ENCODE results near the gene PRKG1. TPM values are rescaled to one million over a fixed set of nuclear protein-coding genes. Genes with fewer than 3 reads are reported as not detected.

The PRKG1 gene
- total RNA-seq, 4 donors from 2014 or later: 0.63 to 4.3 (median 2.1) TPM

GRCh38 chr10:51956822-51957221 lies 882.5 kb downstream of the PRKG1 start:
- no peak for DNase-seq (ENCODE audit: low spot score in 2 of 2)
- H3K4me3 ChIP-seq (ENCODE audit: low read depth, poor library complexity, severe bottlenecking): no peak overlapping the region
- TF ChIP-seq POLR2A (IDR thresholded peaks at IDR 0.05) (no peak), CTCF (IDR thresholded peaks at IDR 0.05) (no peak)
- intact Hi-C loops (cut with DNase I; ENCODE audit: low total_unique reads): no loop called here

GRCh38 chr10:51960494-51960895 lies 886.2 kb downstream of the PRKG1 start:
- intact Hi-C loops (cut with DNase I; ENCODE audit: low total_unique reads): no loop called here
- H3K4me3 ChIP-seq (ENCODE audit: low read depth, poor library complexity, severe bottlenecking): no peak overlapping the region
- WGBS, 2 donors: 6 to 8% methylated on average over 8 of the region's 8 CpGs
- no peak for DNase-seq (ENCODE audit: low spot score in 2 of 2)
- TF ChIP-seq POLR2A (IDR thresholded peaks at IDR 0.05): no peak
- no peak for TF ChIP-seq CTCF (IDR thresholded peaks at IDR 0.05)

- no peak overlapping the region for H3K4me3 ChIP-seq (ENCODE audit: low read depth, poor library complexity, severe bottlenecking)
- WGBS, 2 donors: 84 to 86% methylated on average over 3 of the region's 3 CpGs
- intact Hi-C loops (cut with DNase I; ENCODE audit: low total_unique reads): no loop called here
- TF ChIP-seq CTCF (IDR thresholded peaks at IDR 0.05) (no peak), POLR2A (IDR thresholded peaks at IDR 0.05) (no peak)
- DNase-seq (ENCODE audit: low spot score in 2 of 2): no peak
These were observed 887.1 kb downstream of the PRKG1 start for GRCh38 chr10:51961401-51961800.

GRCh38 chr10:51964630-51965029 lies 890.3 kb downstream of the PRKG1 start:
- DNase-seq (ENCODE audit: low spot score in 2 of 2): no peak
- H3K4me3 ChIP-seq (ENCODE audit: low read depth, poor library complexity, severe bottlenecking): no peak overlapping the region
- TF ChIP-seq POLR2A (IDR thresholded peaks at IDR 0.05) (no peak), CTCF (IDR thresholded peaks at IDR 0.05) (no peak)
- intact Hi-C loops (cut with DNase I; ENCODE audit: low total_unique reads): no loop called here
- 57 to 66% methylated on average over 2 of the region's 2 CpGs for WGBS, 2 donors

- no peak overlapping the region for H3K4me3 ChIP-seq (ENCODE audit: low read depth, poor library complexity, severe bottlenecking)
- intact Hi-C loops (cut with DNase I; ENCODE audit: low total_unique reads): no loop called here
- TF ChIP-seq CTCF (IDR thresholded peaks at IDR 0.05) (no peak), POLR2A (IDR thresholded peaks at IDR 0.05) (no peak)
- no peak for DNase-seq (ENCODE audit: low spot score in 2 of 2)
These were observed 891.2 kb downstream of the PRKG1 start for GRCh38 chr10:51965451-51965850.

GRCh38 chr10:51972733-51973346 lies 898.6 kb downstream of the PRKG1 start:
- no peak overlapping the region for H3K4me3 ChIP-seq (ENCODE audit: low read depth, poor library complexity, severe bottlenecking)
- WGBS, 2 donors: 84 to 90% methylated on average over 3 of the region's 3 CpGs
- intact Hi-C loops (cut with DNase I; ENCODE audit: low total_unique reads): no loop called here
- no peak for TF ChIP-seq CTCF (IDR thresholded peaks at IDR 0.05)
- TF ChIP-seq POLR2A (IDR thresholded peaks at IDR 0.05): no peak
- no peak for DNase-seq (ENCODE audit: low spot score in 2 of 2)
